Glomerular visceral epithelial cell (primary cell): ENCODE measurements around the gene GALNT6.

Experiments
- DNase-seq: peaks from one replicate; pipeline ENCODE4 v3.0.0-alpha.2; 2016; ENCODE audit errors: extremely low spot score

GALNT6 gene

GRCh38 chr12:51382173-51382572, 9.0 kb downstream of the GALNT6 start:
- DNase-seq, result no peak

GRCh38 chr12:51381226-51382079, 9.8 kb downstream of the GALNT6 start:
- no peak for DNase-seq

- no peak for DNase-seq
These were observed 11.6 kb downstream of the GALNT6 start for GRCh38 chr12:51379571-51379970.

GRCh38 chr12:51378749-51379148, 12.5 kb downstream of the GALNT6 start:
- DNase-seq, result no peak

- no peak for DNase-seq
These were observed 13.9 kb downstream of the GALNT6 start for GRCh38 chr12:51377099-51377984.

- DNase-seq, result no peak
These were observed 16.4 kb downstream of the GALNT6 start for GRCh38 chr12:51374856-51375255.

GRCh38 chr12:51374361-51374760, 16.8 kb downstream of the GALNT6 start:
- DNase-seq, result no peak

- DNase-seq, result no peak
These were observed 18.0 kb downstream of the GALNT6 start for GRCh38 chr12:51373187-51373586.

GRCh38 chr12:51372021-51372420, 19.2 kb downstream of the GALNT6 start:
- no peak for DNase-seq

- peak; percentile 97 for DNase-seq
These were observed 19.8 kb downstream of the GALNT6 start for GRCh38 chr12:51371295-51371953.

- DNase-seq, result no peak
These were observed 20.5 kb downstream of the GALNT6 start for GRCh38 chr12:51370667-51371066.

- no peak for DNase-seq
These were observed 21.6 kb downstream of the GALNT6 start for GRCh38 chr12:51369581-51369980.

GRCh38 chr12:51368640-51369517, 22.3 kb downstream of the GALNT6 start:
- peak; percentile 93 for DNase-seq

- no peak for DNase-seq
These were observed 25.9 kb downstream of the GALNT6 start for GRCh38 chr12:51365276-51365675.

- DNase-seq, result no peak
These were observed 27.2 kb downstream of the GALNT6 start for GRCh38 chr12:51364001-51364400.

- DNase-seq, result no peak
These were observed 28.4 kb downstream of the GALNT6 start for GRCh38 chr12:51362747-51363342.

GRCh38 chr12:51362307-51362706, 28.9 kb downstream of the GALNT6 start:
- DNase-seq, result no peak

GRCh38 chr12:51361161-51362016, 29.8 kb downstream of the GALNT6 start:
- no peak for DNase-seq

- no peak for DNase-seq
These were observed 30.9 kb downstream of the GALNT6 start for GRCh38 chr12:51360315-51360714.

- no peak for DNase-seq
These were observed 31.4 kb downstream of the GALNT6 start for GRCh38 chr12:51359851-51360250.
